Panc1 (cell line): Measurements from ENCODE around the gene EIF4E3. TPM values are rescaled to one million over a fixed set of nuclear protein-coding genes. Genes with fewer than 3 reads are reported as not detected.

Source experiments
- ATAC-seq: fragments of 200-7000 bp; cut with Tn5 transposase; 2 replicates; pipeline ENCODE4 v1.9.1; 2020; ENCODE audit warnings: mild to moderate bottlenecking, moderate library complexity
- BruUV-seq: library from RNA; stranded (reverse); fragments of 400-500 nt; replicated peaks from 2 replicates; lab custom pipeline; 2021; lab: Mats Ljungman, UMichigan
- CTCF ChIA-PET: fragments of 300-600 bp; sonication (Branson Sonifier 250); formaldehyde crosslinking; loops from one replicate; lab custom pipeline; 2022; ENCODE audit warnings: antibody characterized with exemption; lab: Charles Lee
- POLR2A ChIA-PET: fragments of 300-600 bp; sonication (Branson Sonifier 250); formaldehyde crosslinking; loops from one replicate; lab custom pipeline; 2022; ENCODE audit warnings: antibody characterized with exemption; lab: Charles Lee
- DNase-seq: peaks from one replicate; pipeline ENCODE4 v3.0.0-alpha.2; 2010; ENCODE audit warnings: low read depth, low spot score
- H3K27ac ChIP-seq: 2 replicates; pipeline ENCODE4 v1.5.1; 2011; ENCODE audit warnings: mild to moderate bottlenecking, low read length, inconsistent platforms
- H3K27me3 ChIP-seq: fragments of 200-500 bp; sonication (Bioruptor generic); 2 replicates; pipeline ENCODE4 v1.6.0; 2014; ENCODE audit warnings: low read length, inconsistent platforms; ENCODE audit not compliant: control insufficient read depth, insufficient read depth
- H3K36me3 ChIP-seq: fragments of 200-500 bp; sonication (Bioruptor generic); 2 replicates; pipeline ENCODE4 v1.5.1; 2014; ENCODE audit warnings: inconsistent platforms, mild to moderate bottlenecking, low read length, moderate library complexity; ENCODE audit not compliant: control insufficient read depth, insufficient read depth
- H3K4me1 ChIP-seq: 2 replicates; pipeline ENCODE4 v1.5.1; 2011; ENCODE audit warnings: inconsistent platforms, mild to moderate bottlenecking, low read length, moderate library complexity; ENCODE audit not compliant: control insufficient read depth, insufficient read depth
- H3K4me3 ChIP-seq, 2 experiments: 2 replicates each; pipeline ENCODE4 v1.5.1; 2011 to 2012; ENCODE audit warnings: low read depth in 2 of 2, low read length in 2 of 2, mild to moderate bottlenecking in 2 of 2, inconsistent platforms in 1 of 2, moderate library complexity in 1 of 2
- H3K9me3 ChIP-seq: fragments of 200-500 bp; sonication (Bioruptor generic); 2 replicates; pipeline ENCODE4 v1.5.1; 2014; ENCODE audit warnings: low read depth, mild to moderate bottlenecking, inconsistent platforms, low read length, moderate library complexity; ENCODE audit not compliant: control insufficient read depth, insufficient read depth
- CTCF ChIP-seq: fragments of 450-650 bp; IDR thresholded peaks from 2 replicates; pipeline ENCODE4 v1.5.1; 2017; ENCODE audit warnings: mild to moderate bottlenecking
- POLR2AphosphoS5 ChIP-seq: IDR thresholded peaks from 2 replicates; pipeline ENCODE4 v1.6.1; 2012; ENCODE audit warnings: mild to moderate bottlenecking, low read depth, low read length, moderate library complexity
- SIN3A ChIP-seq: IDR thresholded peaks from 2 replicates; pipeline ENCODE4 v1.6.1; 2012; ENCODE audit warnings: low read depth, mild to moderate bottlenecking, low read length, moderate library complexity, borderline replicate concordance; ENCODE audit not compliant: insufficient read depth
- TCF7L2 ChIP-seq: IDR thresholded peaks from 2 replicates; pipeline ENCODE4 v1.6.1; 2011; ENCODE audit warnings: mild to moderate bottlenecking, low read depth, low read length, inconsistent platforms
- in situ Hi-C: cut with HindIII; loops from 2 replicates; pipeline ENCODE4 v1.10.0; 2016; ENCODE audit warnings: low sequenced_read_pairs, low pct_unique_long_range_greater_than_20kb
- intact Hi-C: fragments of 100-400 bp; cut with micrococcal nuclease; formaldehyde crosslinking; loops from one replicate; pipeline ENCODE4 v1.10.0; 2022; ENCODE audit not compliant: unreplicated experiment
- total RNA-seq: library from RNA; stranded (reverse); gene quantifications from one replicate; pipeline ENCODE4 v1.2.1, GENCODE V29; 2021; ENCODE audit not compliant: unreplicated experiment
- TF ChIP-seq, protein P1 (sequence below), 2 experiments: IDR thresholded peaks; 2 replicates each; pipeline ENCODE4 v1.6.1; 2011 to 2012; ENCODE audit warnings: low read depth in 2 of 2, control low read depth in 1 of 2, low read length in 1 of 2, mild to moderate bottlenecking in 1 of 2, moderate library complexity in 1 of 2; ENCODE audit not compliant: insufficient read depth in 1 of 2

The EIF4E3 gene
- total RNA-seq, 1 experiment from 2014 or later = 0.39 TPM

DNA sequence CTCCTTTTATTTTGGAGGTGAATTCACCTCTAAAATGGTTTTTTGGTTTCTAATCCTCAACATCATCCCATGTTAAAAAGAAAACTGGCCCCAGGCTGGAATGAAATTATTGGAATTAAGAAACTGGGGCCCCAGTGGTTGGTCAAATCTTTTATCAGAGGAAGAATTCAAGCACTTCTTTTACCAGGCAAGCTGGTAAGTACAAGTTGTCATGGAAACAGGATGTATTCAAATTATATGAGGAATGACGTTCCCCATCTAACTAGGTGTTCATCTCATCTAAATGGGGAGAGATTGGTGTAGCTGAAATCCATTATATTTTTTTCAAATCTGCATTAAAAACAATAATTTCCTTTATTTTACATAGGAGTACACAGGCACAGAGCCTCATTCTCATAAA, 9.7 kb upstream of the EIF4E3 start:
- Histone ChIP-seq H3K27me3 (no peaks in the 10 kb centered on the region), H3K27ac (no peak overlapping the region), H3K4me3 (no peak overlapping the region), H3K36me3 (no peaks in the 10 kb centered on the region), H3K4me1 (no peaks in the 10 kb centered on the region), H3K9me3 (no peaks in the 10 kb centered on the region)
- ChIA-PET CTCF (no interaction called here), POLR2A (no interaction called here)
- ATAC-seq (no peak), DNase-seq (no peak)
- BruUV-seq = no TSS peak
- in situ Hi-C loops = no loop called here
- TF ChIP-seq TCF7L2 = no peak
- TF ChIP-seq POLR2AphosphoS5 = no peak
- TF ChIP-seq, protein P1, sequence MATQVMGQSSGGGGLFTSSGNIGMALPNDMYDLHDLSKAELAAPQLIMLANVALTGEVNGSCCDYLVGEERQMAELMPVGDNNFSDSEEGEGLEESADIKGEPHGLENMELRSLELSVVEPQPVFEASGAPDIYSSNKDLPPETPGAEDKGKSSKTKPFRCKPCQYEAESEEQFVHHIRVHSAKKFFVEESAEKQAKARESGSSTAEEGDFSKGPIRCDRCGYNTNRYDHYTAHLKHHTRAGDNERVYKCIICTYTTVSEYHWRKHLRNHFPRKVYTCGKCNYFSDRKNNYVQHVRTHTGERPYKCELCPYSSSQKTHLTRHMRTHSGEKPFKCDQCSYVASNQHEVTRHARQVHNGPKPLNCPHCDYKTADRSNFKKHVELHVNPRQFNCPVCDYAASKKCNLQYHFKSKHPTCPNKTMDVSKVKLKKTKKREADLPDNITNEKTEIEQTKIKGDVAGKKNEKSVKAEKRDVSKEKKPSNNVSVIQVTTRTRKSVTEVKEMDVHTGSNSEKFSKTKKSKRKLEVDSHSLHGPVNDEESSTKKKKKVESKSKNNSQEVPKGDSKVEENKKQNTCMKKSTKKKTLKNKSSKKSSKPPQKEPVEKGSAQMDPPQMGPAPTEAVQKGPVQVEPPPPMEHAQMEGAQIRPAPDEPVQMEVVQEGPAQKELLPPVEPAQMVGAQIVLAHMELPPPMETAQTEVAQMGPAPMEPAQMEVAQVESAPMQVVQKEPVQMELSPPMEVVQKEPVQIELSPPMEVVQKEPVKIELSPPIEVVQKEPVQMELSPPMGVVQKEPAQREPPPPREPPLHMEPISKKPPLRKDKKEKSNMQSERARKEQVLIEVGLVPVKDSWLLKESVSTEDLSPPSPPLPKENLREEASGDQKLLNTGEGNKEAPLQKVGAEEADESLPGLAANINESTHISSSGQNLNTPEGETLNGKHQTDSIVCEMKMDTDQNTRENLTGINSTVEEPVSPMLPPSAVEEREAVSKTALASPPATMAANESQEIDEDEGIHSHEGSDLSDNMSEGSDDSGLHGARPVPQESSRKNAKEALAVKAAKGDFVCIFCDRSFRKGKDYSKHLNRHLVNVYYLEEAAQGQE (IDR thresholded peaks at IDR 0.05; ENCODE audit: insufficient read depth in 1 of 2, low read depth in 2 of 2, low read length in 1 of 2) = no peak
- no peak for TF ChIP-seq SIN3A
- TF ChIP-seq CTCF = no peak
- intact Hi-C loops = no loop called here

DNA sequence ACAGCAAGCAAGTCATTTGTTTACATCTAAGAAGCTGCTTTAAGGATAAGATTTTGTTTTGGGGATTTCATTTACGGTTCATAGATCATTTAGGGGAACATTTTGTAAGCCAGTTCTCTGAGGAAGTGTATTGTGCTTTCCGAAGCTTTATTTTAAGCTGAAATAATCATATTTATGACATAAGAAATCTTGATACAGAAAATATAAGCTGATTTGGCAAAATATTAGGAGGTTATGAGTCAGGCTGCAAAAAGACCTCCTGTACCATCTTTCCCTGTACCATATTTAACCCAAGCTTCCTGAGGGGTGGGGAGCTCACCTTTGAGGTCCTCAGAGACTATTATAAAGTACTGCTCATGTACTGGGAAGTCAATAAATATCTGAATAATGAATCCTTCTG, 8.1 kb upstream of the EIF4E3 start:
- TF ChIP-seq POLR2AphosphoS5 (no peak), CTCF (no peak), TCF7L2 (no peak), SIN3A (no peak)
- TF ChIP-seq, protein P1 (IDR thresholded peaks at IDR 0.05; ENCODE audit: insufficient read depth in 1 of 2, low read depth in 2 of 2, low read length in 1 of 2) = no peak
- no peak overlapping the region for H3K4me3 ChIP-seq
- no peaks in the 10 kb centered on the region for H3K4me1 ChIP-seq
- H3K27me3 ChIP-seq = no peaks in the 10 kb centered on the region
- CTCF ChIA-PET = no interaction called here
- no peak for ATAC-seq
- in situ Hi-C loops = no loop called here
- no peak for DNase-seq
- BruUV-seq = no TSS peak
- no peaks in the 10 kb centered on the region for H3K36me3 ChIP-seq
- no peaks in the 10 kb centered on the region for H3K9me3 ChIP-seq
- intact Hi-C loops = no loop called here
- H3K27ac ChIP-seq = no peak overlapping the region
- POLR2A ChIA-PET = no interaction called here
